Measurements from ENCODE around the gene CDK5R2.

DNA sequence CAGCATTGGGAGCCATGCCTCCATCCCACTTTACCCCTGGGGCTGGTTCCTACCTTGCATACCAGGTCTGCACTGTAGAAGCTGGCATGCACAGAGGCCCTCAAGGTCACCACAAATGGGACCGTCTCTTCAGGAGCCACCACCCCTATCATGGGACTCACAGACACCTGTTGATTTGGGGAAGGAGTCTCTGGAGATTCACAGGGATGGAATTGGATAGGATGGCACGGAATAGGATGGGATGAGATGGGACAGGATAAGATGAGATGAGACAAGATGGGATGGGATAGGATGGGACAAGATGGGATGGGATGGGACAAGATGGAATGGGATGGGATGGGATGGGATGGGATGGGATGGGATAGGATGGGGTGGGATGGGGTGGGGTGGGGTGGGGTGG, 49.8 kb downstream of the CDK5R2 start:
- TF ChIP-seq, protein P1, sequence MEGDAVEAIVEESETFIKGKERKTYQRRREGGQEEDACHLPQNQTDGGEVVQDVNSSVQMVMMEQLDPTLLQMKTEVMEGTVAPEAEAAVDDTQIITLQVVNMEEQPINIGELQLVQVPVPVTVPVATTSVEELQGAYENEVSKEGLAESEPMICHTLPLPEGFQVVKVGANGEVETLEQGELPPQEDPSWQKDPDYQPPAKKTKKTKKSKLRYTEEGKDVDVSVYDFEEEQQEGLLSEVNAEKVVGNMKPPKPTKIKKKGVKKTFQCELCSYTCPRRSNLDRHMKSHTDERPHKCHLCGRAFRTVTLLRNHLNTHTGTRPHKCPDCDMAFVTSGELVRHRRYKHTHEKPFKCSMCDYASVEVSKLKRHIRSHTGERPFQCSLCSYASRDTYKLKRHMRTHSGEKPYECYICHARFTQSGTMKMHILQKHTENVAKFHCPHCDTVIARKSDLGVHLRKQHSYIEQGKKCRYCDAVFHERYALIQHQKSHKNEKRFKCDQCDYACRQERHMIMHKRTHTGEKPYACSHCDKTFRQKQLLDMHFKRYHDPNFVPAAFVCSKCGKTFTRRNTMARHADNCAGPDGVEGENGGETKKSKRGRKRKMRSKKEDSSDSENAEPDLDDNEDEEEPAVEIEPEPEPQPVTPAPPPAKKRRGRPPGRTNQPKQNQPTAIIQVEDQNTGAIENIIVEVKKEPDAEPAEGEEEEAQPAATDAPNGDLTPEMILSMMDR (IDR thresholded peaks at IDR 0.05) = no peak
- no peak for TF ChIP-seq POLR2AphosphoS5 (IDR thresholded peaks at IDR 0.05)

All from upper lobe of left lung (tissue), 4 donors.